GM12875 (cell line): ENCODE measurements around the gene MAST4.
A peak's percentile ranks its signal among the peaks of the same experiment; 100 is the strongest.
"Not testable (repeated sequence)": the region's sequence is repeated elsewhere in the genome, so short reads cannot be mapped to it uniquely, and the experiment has no call there.

Experiments
- H3K4me3 ChIP-seq: one replicate; pipeline ENCODE4 v1.5.1; 2011; ENCODE audit warnings: low read depth, low read length, control low read depth
- CTCF ChIP-seq: IDR thresholded peaks from 2 replicates; pipeline ENCODE4 v1.5.1; 2011; ENCODE audit warnings: low read depth, mild to moderate bottlenecking, control low read depth, inconsistent platforms, low read length, moderate library complexity, borderline replicate concordance; ENCODE audit not compliant: insufficient read depth

MAST4 gene

GRCh38 chr5:67166460-67167285 lies 570.5 kb downstream of the MAST4 start:
- peak overlapping the region; percentile 46 for H3K4me3 ChIP-seq
- TF ChIP-seq CTCF, result no peak

GRCh38 chr5:67168069-67168468 lies 571.9 kb downstream of the MAST4 start:
- no peak overlapping the region for H3K4me3 ChIP-seq
- no peak for TF ChIP-seq CTCF

- no peak overlapping the region for H3K4me3 ChIP-seq
- no peak for TF ChIP-seq CTCF
Observed at GRCh38 chr5:67170767-67171166, 574.6 kb downstream of the MAST4 start.

- H3K4me3 ChIP-seq, result not testable (repeated sequence)
Observed at GRCh38 chr5:67173351-67173750, 577.2 kb downstream of the MAST4 start.

GRCh38 chr5:67173959-67174358 lies 577.8 kb downstream of the MAST4 start:
- H3K4me3 ChIP-seq, result no peak overlapping the region
- TF ChIP-seq CTCF, result no peak

- H3K4me3 ChIP-seq, result no peak overlapping the region
- TF ChIP-seq CTCF, result no peak
Observed at GRCh38 chr5:67176936-67177335, 580.7 kb downstream of the MAST4 start.

GRCh38 chr5:67178085-67178484 lies 581.9 kb downstream of the MAST4 start:
- TF ChIP-seq CTCF, result no peak
- H3K4me3 ChIP-seq, result no peak overlapping the region

- TF ChIP-seq CTCF, result no peak
- H3K4me3 ChIP-seq, result no peak overlapping the region
Observed at GRCh38 chr5:67178966-67179365, 582.8 kb downstream of the MAST4 start.
